GM12891 (cell line): ENCODE results near the gene CTDSP2.
"Not testable (repeated sequence)": the region's sequence is repeated elsewhere in the genome, so short reads cannot be mapped to it uniquely, and the experiment has no call there.

ENCODE experiments used
- POLR2AphosphoS5 ChIP-seq: IDR thresholded peaks from 2 replicates; pipeline ENCODE4 v1.6.1; 2011; ENCODE audit warnings: low read depth, low read length, control low read depth
- POU2F2 ChIP-seq: IDR thresholded peaks from 2 replicates; pipeline ENCODE4 v1.6.1; 2011; ENCODE audit warnings: low read depth, mild to moderate bottlenecking, control low read depth, low read length, moderate library complexity

- not testable (repeated sequence) for TF ChIP-seq POU2F2, POLR2AphosphoS5
These were observed 11.6 kb upstream of the CTDSP2 start for GRCh38 chr12:57858123-57858522.
